DND-41 (cell line): ENCODE results near the gene LAMB1.

Experiments used
- ATAC-seq: fragments of 200-7000 bp; cut with Tn5 transposase; 3 replicates; pipeline ENCODE4 v1.9.1; 2021; ENCODE audit warnings: low read depth; ENCODE audit not compliant: insufficient read depth
- DNase-seq: peaks from one replicate; pipeline ENCODE4 v3.0.0-alpha.2; 2020
- H2AFZ ChIP-seq: 2 replicates; pipeline ENCODE4 v1.6.0; 2012; ENCODE audit warnings: low read depth, low read length
- H3K27ac ChIP-seq: 2 replicates; pipeline ENCODE4 v1.5.1; 2012; ENCODE audit warnings: low read length, inconsistent platforms
- H3K27me3 ChIP-seq: fragments of 200-600 bp; sonication (generic); 2 replicates; pipeline ENCODE4 v1.6.0; 2012; ENCODE audit warnings: low read length, mild to moderate bottlenecking, inconsistent platforms; ENCODE audit not compliant: insufficient read depth, poor library complexity
- H3K36me3 ChIP-seq: 2 replicates; pipeline ENCODE4 v1.5.1; 2012; ENCODE audit warnings: low read length, inconsistent platforms; ENCODE audit not compliant: insufficient read depth
- H3K4me1 ChIP-seq: 2 replicates; pipeline ENCODE4 v1.5.1; 2012; ENCODE audit warnings: mild to moderate bottlenecking, low read length; ENCODE audit not compliant: insufficient read depth
- H3K4me2 ChIP-seq: 2 replicates; pipeline ENCODE4 v1.6.0; 2012; ENCODE audit warnings: mild to moderate bottlenecking, moderate library complexity, low read length, inconsistent platforms; ENCODE audit not compliant: insufficient read depth
- H3K4me3 ChIP-seq, 2 experiments: fragments of 200-600 bp in 1 of 2; shearing (Covaris generic) in 1 of 2; 2 replicates each; pipeline ENCODE4 v1.5.1; 2012 to 2016; ENCODE audit warnings: inconsistent platforms in 2 of 2, low read length in 2 of 2, mild to moderate bottlenecking in 2 of 2, low read depth in 1 of 2, moderate library complexity in 1 of 2
- H3K79me2 ChIP-seq: 2 replicates; pipeline ENCODE4 v1.6.0; 2012; ENCODE audit warnings: low read length, inconsistent platforms; ENCODE audit not compliant: insufficient read depth
- H3K9ac ChIP-seq: 2 replicates; pipeline ENCODE4 v1.6.0; 2012; ENCODE audit warnings: low read depth, mild to moderate bottlenecking, inconsistent platforms, low read length, moderate library complexity
- H3K9me3 ChIP-seq: 2 replicates; pipeline ENCODE4 v1.5.1; 2012; ENCODE audit warnings: low read length, moderate library complexity, mild to moderate bottlenecking, inconsistent platforms; ENCODE audit not compliant: insufficient read depth, severe bottlenecking
- H4K20me1 ChIP-seq: 2 replicates; pipeline ENCODE4 v1.6.0; 2012; ENCODE audit warnings: low read length; ENCODE audit not compliant: insufficient read depth
- CTCF ChIP-seq: IDR thresholded peaks from 2 replicates; pipeline ENCODE4 v1.5.1; 2012; ENCODE audit warnings: borderline replicate concordance, low read length, moderate library complexity, mild to moderate bottlenecking; ENCODE audit not compliant: poor library complexity, severe bottlenecking; ENCODE audit errors: extremely low read depth
- EZH2 ChIP-seq: IDR thresholded peaks from 3 replicates; pipeline ENCODE4 v1.6.1; 2012; ENCODE audit warnings: borderline replicate concordance, low read depth, mild to moderate bottlenecking, moderate library complexity, low read length, inconsistent platforms; ENCODE audit not compliant: severe bottlenecking

LAMB1 gene

GRCh38 chr7:108046952-108047506 lies 44.1 kb upstream of the LAMB1 start:
- DNase-seq (no peak), ATAC-seq (no peak)
- Histone ChIP-seq H3K4me3 (no peak overlapping the region), H3K4me1 (no peaks in the 10 kb centered on the region), H3K36me3 (no peaks in the 10 kb centered on the region), H3K79me2 (no peaks in the 10 kb centered on the region), H3K9me3 (no peaks in the 10 kb centered on the region), H2AFZ (no peak overlapping the region), H3K27ac (no peak overlapping the region), H3K27me3 (peaks cover 4% of the 10 kb centered on the region), H4K20me1 (no peaks in the 10 kb centered on the region), H3K4me2 (no peak overlapping the region), H3K9ac (no peak overlapping the region)
- TF ChIP-seq EZH2: no peak
- TF ChIP-seq CTCF: no peak

GRCh38 chr7:108045669-108046068 lies 42.7 kb upstream of the LAMB1 start:
- TF ChIP-seq EZH2: no peak
- no peak for TF ChIP-seq CTCF
- no peaks in the 10 kb centered on the region for H3K36me3 ChIP-seq

GRCh38 chr7:108045154-108045553 lies 42.2 kb upstream of the LAMB1 start:
- Histone ChIP-seq H2AFZ (no peak overlapping the region), H3K27me3 (peaks cover 4% of the 10 kb centered on the region)
- TF ChIP-seq CTCF (no peak), EZH2 (no peak)

More at GRCh38 chr7:108045669-108046068, 42.7 kb upstream of the LAMB1 start:
- no peak overlapping the region for H3K9ac ChIP-seq
- H4K20me1 ChIP-seq: no peaks in the 10 kb centered on the region
- DNase-seq: no peak
- H2AFZ ChIP-seq: no peak overlapping the region
- ATAC-seq: no peak
- H3K27ac ChIP-seq: no peak overlapping the region
- no peaks in the 10 kb centered on the region for H3K9me3 ChIP-seq
- H3K27me3 ChIP-seq: peaks cover 4% of the 10 kb centered on the region
- H3K4me3 ChIP-seq: no peak overlapping the region
- H3K4me1 ChIP-seq: no peaks in the 10 kb centered on the region
- no peaks in the 10 kb centered on the region for H3K79me2 ChIP-seq
- no peak overlapping the region for H3K4me2 ChIP-seq

More at GRCh38 chr7:108045154-108045553, 42.2 kb upstream of the LAMB1 start:
- Histone ChIP-seq H3K9ac (no peak overlapping the region), H4K20me1 (no peaks in the 10 kb centered on the region), H3K36me3 (no peaks in the 10 kb centered on the region), H3K27ac (no peak overlapping the region), H3K4me2 (no peak overlapping the region), H3K9me3 (no peaks in the 10 kb centered on the region), H3K4me3 (no peak overlapping the region), H3K4me1 (no peaks in the 10 kb centered on the region), H3K79me2 (no peaks in the 10 kb centered on the region)
- ATAC-seq (no peak), DNase-seq (no peak)
